ENCODE data around the gene CACNG1.
"Not testable (repeated sequence)": the region's sequence is repeated elsewhere in the genome, so short reads cannot be mapped to it uniquely, and the experiment has no call there.

The CACNG1 gene

DNA sequence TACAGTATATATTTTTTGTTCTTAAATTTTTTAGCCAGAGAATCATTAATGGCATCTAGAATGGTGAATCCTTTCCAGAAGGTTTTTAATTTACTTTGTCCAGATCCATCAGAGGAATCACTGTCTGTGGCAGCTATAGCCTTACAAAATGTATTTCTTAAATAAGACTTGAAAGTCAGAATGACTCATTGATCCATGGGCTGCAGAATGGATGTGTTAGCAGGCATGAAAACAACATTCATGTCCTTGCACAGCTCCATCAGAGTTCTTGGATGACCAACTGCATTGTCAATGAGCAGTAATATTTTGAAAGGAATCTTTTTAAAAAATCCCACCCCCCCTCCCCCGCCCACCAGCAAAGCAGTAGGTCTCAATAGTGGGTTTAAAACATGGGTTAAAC lies 51.4 kb downstream of the CACNG1 start:
- TF ChIP-seq, protein P1, sequence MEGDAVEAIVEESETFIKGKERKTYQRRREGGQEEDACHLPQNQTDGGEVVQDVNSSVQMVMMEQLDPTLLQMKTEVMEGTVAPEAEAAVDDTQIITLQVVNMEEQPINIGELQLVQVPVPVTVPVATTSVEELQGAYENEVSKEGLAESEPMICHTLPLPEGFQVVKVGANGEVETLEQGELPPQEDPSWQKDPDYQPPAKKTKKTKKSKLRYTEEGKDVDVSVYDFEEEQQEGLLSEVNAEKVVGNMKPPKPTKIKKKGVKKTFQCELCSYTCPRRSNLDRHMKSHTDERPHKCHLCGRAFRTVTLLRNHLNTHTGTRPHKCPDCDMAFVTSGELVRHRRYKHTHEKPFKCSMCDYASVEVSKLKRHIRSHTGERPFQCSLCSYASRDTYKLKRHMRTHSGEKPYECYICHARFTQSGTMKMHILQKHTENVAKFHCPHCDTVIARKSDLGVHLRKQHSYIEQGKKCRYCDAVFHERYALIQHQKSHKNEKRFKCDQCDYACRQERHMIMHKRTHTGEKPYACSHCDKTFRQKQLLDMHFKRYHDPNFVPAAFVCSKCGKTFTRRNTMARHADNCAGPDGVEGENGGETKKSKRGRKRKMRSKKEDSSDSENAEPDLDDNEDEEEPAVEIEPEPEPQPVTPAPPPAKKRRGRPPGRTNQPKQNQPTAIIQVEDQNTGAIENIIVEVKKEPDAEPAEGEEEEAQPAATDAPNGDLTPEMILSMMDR (IDR thresholded peaks at IDR 0.05; ENCODE audit: low read depth, low read length, missing control alignments), result no peak
- H3K4me3 ChIP-seq (replicated peaks; ENCODE audit: low read depth, low read length), result no peak overlapping the region
- DNase-seq (ENCODE audit: extremely low read depth, low read depth), result no peak

DNA sequence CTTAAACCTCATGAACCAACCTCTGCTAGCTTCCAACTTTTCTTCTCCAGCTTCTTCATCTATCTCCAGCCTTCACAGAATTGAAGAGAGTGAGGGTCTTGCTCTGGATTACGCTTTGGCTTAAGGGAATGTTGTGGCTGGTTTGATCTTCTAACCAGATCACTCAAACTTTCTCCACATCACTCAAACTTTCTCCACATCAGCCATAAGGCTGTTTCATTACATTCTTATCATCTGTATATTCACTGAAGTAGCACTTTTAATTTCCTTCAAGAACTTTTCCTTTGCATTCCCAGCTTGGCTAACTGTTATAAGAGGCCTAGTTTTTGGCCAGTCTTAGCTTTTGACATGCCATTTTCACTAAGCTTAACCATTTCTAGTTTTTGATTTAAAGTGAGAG lies 52.3 kb downstream of the CACNG1 start:
- no peak for DNase-seq (ENCODE audit: extremely low read depth, low read depth)
- TF ChIP-seq, protein P1 (IDR thresholded peaks at IDR 0.05; ENCODE audit: low read depth, low read length, missing control alignments), result no peak
- H3K4me3 ChIP-seq (replicated peaks; ENCODE audit: low read depth, low read length), result no peak overlapping the region

DNA sequence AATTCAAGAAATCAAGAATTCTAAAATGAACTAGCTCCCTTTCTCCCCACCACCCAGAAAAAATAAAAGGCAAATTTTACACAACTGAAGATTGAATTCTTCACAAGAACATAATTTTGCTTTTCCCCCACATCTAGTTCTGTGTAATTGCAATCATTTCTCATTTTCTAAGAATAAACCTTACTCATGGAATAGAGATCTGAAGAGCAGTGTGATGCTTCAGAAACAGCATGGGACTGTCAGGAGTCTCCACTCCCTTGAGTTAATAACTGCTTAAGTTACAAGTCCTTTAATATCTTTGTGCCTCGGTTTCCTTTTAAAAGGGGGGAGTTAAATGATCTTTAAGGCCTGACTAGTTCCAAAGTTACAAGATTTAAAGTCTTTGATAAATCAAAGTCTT lies 53.7 kb downstream of the CACNG1 start:
- TF ChIP-seq, protein P1 (IDR thresholded peaks at IDR 0.05; ENCODE audit: low read depth, low read length, missing control alignments), result no peak
- no peak for DNase-seq (ENCODE audit: extremely low read depth, low read depth)

DNA sequence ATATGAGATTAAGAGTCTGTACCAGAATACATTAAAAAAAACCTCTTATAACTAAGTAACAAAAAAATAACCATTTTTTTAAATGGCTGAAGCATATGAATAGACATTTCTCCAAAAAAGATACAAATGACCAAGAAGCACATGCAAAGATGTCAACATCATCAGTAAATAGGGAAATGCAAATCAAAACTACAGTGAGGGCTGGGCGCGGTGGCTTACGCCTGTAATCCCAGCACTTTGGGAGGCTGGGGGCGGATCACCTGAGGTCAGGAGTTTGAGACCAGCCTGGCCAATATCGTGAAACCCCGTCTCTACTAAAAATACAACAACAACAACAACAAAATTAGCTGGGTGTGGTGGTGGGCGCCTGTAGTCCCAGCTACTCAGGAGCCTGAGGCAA lies 60.3 kb downstream of the CACNG1 start:
- not testable (repeated sequence) for H3K4me3 ChIP-seq (replicated peaks; ENCODE audit: low read depth, low read length); DNase-seq (ENCODE audit: extremely low read depth, low read depth)

More for the DNA sequence above, 53.7 kb downstream of the CACNG1 start:
- H3K4me3 ChIP-seq (replicated peaks; ENCODE audit: low read depth, low read length), result no peak overlapping the region

DNA sequence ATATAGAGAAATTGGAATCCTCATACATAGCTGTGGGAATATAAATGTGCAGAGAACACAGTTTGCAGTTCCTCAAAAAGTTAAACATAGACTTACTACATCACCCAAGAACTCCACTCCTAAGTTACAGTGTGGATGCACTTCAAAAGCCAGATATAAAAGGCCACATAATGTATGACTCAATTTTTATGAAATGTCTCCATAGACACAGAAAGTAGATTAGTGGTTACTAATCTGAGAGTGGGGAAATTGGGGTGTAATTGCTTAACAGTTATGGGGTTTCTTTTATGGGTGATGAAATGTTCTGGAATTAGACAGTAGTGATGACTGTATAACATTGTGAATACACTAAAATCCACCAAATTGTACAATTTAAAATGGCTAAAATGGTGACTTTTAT lies 60.9 kb downstream of the CACNG1 start:
- DNase-seq (ENCODE audit: extremely low read depth, low read depth), result no peak
- no peak overlapping the region for H3K4me3 ChIP-seq (replicated peaks; ENCODE audit: low read depth, low read length)
- TF ChIP-seq, protein P1 (IDR thresholded peaks at IDR 0.05; ENCODE audit: low read depth, low read length, missing control alignments), result no peak

All from HFF-Myc (cell line).